Measurements from ENCODE around the gene PKP1. TPM values are rescaled to one million over a fixed set of nuclear protein-coding genes. Genes with fewer than 3 reads are reported as not detected.
"Not testable (repeated sequence)": the region's sequence is repeated elsewhere in the genome, so short reads cannot be mapped to it uniquely, and the experiment has no call there.

The PKP1 gene, protein sequence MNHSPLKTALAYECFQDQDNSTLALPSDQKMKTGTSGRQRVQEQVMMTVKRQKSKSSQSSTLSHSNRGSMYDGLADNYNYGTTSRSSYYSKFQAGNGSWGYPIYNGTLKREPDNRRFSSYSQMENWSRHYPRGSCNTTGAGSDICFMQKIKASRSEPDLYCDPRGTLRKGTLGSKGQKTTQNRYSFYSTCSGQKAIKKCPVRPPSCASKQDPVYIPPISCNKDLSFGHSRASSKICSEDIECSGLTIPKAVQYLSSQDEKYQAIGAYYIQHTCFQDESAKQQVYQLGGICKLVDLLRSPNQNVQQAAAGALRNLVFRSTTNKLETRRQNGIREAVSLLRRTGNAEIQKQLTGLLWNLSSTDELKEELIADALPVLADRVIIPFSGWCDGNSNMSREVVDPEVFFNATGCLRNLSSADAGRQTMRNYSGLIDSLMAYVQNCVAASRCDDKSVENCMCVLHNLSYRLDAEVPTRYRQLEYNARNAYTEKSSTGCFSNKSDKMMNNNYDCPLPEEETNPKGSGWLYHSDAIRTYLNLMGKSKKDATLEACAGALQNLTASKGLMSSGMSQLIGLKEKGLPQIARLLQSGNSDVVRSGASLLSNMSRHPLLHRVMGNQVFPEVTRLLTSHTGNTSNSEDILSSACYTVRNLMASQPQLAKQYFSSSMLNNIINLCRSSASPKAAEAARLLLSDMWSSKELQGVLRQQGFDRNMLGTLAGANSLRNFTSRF
- 1 to 10 TPM in 3 of 4 donors, under 1 TPM in 1; 0.93 to 9.6 (median 3.6) TPM for total RNA-seq

DNA sequence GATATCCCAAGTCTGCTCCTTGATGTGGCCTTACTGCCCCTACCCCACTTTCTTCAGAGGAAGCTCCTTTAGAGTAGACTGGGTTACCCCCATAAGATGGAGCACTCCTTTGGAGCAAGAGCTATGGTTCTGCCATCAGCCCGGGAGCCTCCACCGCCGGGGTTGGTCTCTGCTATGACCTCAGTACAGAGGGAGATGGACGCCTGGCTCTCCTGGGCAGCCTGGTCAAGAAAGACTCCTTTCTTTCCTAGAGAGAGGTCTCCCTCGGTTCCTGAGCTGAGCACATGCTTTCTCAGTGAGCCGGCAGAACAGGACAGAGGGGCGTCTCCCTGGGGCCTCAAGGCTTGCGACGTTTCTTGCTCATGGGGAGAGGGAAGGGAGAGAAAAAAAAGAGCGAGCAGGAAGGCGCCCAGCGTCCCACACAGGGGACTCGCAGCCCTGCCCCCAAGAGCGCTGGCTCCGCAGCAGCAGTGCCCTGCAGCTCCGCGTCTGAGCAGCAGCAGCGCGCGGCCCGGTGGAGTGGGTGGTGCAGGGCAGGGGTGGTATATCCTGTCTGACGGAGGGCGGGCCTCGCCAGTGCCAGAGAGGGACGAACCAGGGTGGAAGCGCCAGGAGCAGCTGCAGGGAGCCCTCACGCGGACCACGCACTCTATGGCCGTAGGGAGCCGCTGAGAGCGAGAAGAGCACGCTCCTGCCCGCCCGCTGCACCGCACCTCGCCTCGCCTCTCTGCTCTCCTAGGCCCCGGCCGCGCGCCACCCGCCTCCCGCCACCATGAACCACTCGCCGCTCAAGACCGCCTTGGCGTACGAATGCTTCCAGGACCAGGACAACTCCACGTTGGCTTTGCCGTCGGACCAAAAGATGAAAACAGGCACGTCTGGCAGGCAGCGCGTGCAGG is at the start of gene PKP1:
Gene PKP1 (plus strand): TSS at position 576 of the 899 bp plus-strand sequence. CDS start 197 bp downstream, at position 773.
- TF ChIP-seq, protein P1, sequence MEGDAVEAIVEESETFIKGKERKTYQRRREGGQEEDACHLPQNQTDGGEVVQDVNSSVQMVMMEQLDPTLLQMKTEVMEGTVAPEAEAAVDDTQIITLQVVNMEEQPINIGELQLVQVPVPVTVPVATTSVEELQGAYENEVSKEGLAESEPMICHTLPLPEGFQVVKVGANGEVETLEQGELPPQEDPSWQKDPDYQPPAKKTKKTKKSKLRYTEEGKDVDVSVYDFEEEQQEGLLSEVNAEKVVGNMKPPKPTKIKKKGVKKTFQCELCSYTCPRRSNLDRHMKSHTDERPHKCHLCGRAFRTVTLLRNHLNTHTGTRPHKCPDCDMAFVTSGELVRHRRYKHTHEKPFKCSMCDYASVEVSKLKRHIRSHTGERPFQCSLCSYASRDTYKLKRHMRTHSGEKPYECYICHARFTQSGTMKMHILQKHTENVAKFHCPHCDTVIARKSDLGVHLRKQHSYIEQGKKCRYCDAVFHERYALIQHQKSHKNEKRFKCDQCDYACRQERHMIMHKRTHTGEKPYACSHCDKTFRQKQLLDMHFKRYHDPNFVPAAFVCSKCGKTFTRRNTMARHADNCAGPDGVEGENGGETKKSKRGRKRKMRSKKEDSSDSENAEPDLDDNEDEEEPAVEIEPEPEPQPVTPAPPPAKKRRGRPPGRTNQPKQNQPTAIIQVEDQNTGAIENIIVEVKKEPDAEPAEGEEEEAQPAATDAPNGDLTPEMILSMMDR (IDR thresholded peaks at IDR 0.05): no peak
- DNase-seq (ENCODE audit: low spot score): no peak
- ATAC-seq (ENCODE audit: low FRiP score): peak; percentile 63

DNA sequence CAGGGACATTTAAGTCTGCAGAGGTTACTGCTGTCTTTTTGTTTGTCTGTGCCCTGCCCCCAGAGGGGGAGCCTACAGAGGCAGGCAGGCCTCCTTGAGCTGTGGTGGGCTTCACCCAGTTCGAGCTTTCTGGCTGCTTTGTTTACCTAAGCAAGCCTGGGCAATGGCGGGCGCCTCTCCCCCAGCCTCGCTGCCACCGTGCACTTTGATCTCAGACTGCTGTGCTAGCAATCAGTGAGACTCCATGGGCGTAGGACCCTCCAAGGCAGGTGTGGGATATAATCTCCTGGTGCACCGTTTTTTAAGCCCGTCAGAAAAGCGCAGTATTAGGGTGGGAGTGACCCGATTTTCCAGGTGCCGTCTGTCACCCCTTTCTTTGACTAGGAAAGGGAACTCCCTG is 43.7 kb upstream of the PKP1 start:
- DNase-seq (ENCODE audit: low spot score): not testable (repeated sequence)

DNA sequence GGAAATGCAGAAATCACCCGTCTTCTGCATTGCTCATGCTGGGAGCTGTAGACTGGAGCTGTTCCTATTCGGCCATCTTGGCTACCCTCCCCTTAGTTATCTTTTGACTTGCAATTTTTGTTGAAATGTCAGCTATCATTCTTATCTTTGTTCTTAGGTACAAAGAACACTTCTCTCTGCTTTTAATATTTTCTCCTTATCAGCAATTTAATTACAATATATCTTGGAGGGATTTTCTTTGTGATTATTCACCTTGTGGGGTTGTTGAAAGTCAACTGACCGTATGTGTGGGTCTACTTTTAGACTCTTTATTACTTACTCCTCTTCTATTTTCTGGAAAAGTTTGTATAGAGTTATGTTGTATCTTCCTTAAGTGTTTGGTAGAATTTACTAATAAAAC is 43.1 kb upstream of the PKP1 start:
- ATAC-seq (ENCODE audit: low FRiP score): no peak
- no peak for DNase-seq (ENCODE audit: low spot score)
- TF ChIP-seq, protein P1 (IDR thresholded peaks at IDR 0.05): no peak

More for the DNA sequence above, 43.7 kb upstream of the PKP1 start:
- not testable (repeated sequence) for ATAC-seq (ENCODE audit: low FRiP score)

DNA sequence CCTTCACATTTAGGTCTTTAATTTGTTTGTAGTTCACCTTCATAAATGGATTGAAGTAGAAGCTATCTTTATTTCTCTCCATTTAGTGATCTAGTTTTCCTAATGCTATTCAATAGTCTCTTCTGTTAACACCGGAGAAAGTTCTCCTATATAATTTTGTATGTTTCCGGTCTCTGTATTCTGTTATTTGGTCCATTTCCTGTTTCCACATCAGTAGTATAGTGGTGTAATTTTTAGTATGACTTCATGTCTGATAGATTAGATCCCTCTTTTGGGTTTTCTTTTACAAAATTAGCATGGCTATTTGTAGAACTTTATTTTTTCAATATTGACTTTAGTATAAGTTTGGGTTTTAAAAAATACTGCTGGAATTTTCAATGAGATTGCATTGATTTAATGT is 41.6 kb upstream of the PKP1 start:
- TF ChIP-seq, protein P1 (IDR thresholded peaks at IDR 0.05): no peak
- ATAC-seq (ENCODE audit: low FRiP score) (no peak), DNase-seq (ENCODE audit: low spot score) (no peak)

DNA sequence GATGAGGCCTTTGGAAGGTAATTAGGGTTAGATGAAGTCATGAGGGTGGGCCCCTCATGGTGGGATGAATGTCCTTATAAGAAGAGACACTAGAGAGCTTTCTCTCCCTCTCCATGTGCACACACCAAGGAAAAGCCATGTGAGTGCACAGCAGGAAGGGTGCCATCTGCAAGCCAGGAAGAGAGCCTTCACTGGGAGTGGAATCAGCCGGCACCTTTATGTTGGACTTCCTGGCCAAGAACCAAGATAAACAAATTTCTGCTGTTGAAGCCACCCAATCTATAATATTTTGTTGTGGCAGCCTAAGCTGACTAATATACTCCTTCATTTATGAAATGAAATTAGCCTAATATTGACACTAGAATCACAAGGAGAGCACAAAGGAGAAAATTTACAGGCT is 38.2 kb upstream of the PKP1 start:
- TF ChIP-seq, protein P1 (IDR thresholded peaks at IDR 0.05): no peak
- no peak for ATAC-seq (ENCODE audit: low FRiP score)
- no peak for DNase-seq (ENCODE audit: low spot score)

DNA sequence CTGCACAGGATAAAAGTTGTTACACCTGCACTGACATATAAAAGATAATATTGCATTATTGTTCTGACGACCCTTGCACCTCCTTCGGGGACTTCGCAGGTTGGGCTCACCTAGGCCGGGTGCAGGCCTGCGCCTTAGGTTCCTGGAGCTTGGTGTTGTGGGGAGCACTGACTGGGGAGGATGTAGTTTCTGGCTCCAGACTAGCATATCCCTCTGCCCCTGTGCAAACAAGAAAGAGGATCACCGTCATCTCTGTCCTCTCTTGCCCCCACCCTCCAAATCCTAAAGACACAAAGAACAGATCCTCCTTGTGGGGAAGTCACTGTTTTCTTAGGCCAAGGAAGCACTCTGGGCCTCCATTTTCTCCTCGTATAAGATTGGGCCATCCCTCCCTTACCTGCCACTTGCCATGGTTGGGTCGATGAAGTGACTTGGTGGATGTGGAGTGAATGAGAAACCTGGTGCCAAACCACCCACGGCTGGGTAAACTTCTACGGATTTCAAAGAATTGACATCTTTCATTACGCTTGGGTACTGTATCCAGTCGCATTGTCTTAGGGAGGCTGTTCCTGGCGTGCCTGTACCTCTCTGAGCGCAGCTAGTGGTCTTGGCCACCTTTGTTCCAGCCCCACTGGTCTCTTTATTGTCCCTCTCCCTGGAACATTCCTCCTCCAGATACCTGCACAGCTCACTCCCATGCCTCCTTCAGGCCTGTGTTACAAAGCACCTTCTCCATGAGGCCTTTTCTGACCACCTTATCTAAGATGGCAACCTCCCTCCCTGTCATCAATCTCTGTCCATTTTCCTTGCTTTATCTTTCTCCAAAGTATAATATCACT is 34.4 kb upstream of the PKP1 start:
- ATAC-seq (ENCODE audit: low FRiP score) (no peak), DNase-seq (ENCODE audit: low spot score) (no peak)
- TF ChIP-seq, protein P1 (IDR thresholded peaks at IDR 0.05): no peak

Data from omental fat pad (tissue), 4 donors.